Fibroblast of villous mesenchyme (primary cell): ENCODE measurements around the gene LRRC53. TPM values are rescaled to one million over a fixed set of nuclear protein-coding genes. Genes with fewer than 3 reads are reported as not detected.

Source experiments
- DNase-seq: peaks from one replicate; pipeline ENCODE4 v3.0.0-alpha.2; 2010; ENCODE audit warnings: low read depth
- H3K4me3 ChIP-seq: 2 replicates; pipeline ENCODE4 v1.5.1; 2011; ENCODE audit warnings: low read depth, mild to moderate bottlenecking, low read length
- CTCF ChIP-seq: IDR thresholded peaks from 2 replicates; pipeline ENCODE4 v1.5.1; 2012; ENCODE audit warnings: low read depth, mild to moderate bottlenecking, low read length; ENCODE audit not compliant: insufficient read depth
- total RNA-seq: library from RNA; depleted of rRNA; stranded (reverse); fragments of >200 nt; gene quantifications from 2 replicates; pipeline ENCODE4 v1.2.3, GENCODE V29; 2012

Gene LRRC53
- total RNA-seq, 1 donor: not detected

DNA sequence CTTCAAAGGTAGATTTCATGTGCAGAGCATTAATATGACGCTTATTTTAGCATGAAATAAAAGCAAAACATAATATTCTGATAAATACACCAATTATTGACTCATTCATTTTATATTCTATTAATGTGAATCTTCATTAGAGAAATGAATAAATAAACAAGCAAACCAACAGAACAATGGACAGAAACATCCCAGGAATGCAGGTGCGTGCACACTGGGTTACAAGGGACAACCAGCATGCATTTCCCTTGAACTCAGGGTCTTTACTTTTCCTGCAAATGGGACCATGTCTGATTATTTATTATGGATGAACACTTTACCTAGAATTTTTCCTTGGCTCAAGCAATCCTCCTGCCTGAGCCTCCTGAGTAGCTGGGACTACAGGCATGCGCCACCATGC lies 13.5 kb downstream of the LRRC53 start:
- TF ChIP-seq CTCF: no peak
- H3K4me3 ChIP-seq: no peak overlapping the region
- DNase-seq: no peak

DNA sequence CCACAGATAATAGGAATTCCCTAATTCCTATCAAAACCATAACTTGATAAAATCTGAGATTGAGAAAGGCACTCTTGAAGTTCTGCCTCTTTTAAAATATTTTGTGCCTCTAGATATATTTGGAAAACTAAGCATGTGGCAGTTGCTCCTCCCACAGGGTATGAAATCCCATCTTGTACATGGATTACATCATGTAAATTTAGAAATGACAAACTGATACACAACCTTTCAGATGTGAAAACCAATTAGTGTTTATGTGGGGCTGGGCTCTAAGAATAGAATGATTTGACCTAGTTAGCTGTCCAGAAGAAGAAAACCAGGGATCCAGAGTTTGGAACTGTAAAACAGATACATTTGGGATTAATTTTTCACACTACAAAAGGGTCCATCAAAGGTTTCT lies 15.7 kb downstream of the LRRC53 start:
- DNase-seq: no peak
- no peak for TF ChIP-seq CTCF
- H3K4me3 ChIP-seq: no peak overlapping the region

DNA sequence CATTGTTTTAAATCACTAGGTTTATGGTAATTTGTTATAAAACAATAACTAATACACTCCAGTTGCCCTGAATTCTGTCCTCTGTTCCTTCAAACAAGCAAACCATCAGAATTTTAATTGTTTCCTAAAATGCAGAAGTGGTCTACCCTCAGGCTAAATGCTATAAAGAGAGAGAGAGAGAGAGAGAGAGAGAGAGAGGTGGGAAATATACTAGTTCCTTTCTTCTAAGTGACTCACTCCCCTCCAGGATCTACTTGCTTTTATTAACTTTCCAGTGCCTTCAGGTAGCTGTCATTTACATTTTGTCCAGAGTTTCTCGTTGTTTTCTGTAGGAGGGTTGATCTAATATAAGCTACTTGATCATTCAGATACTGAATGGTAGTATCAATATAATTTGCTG lies 26.4 kb downstream of the LRRC53 start:
- TF ChIP-seq CTCF: no peak
- no peak for DNase-seq
- no peak overlapping the region for H3K4me3 ChIP-seq

DNA sequence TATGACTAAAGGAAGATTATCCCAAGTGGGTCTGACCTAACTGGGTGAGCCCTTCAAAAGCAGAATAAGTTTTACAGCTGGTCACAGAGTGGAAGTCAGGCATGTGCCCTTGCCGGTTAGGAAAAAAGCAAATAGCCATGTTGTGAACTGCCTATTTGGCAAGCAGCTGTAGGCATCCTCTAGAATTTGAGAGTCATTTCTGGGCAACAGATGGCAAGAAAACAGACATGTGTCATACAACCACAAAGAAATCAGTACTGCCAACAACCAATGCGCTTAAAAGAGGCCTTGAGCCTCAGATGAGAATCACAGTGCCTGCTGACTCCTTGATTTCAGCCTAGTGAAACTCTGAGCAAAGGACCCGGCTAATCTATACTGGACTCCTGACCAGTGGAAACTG lies 26.8 kb downstream of the LRRC53 start:
- TF ChIP-seq CTCF: no peak
- H3K4me3 ChIP-seq: no peak overlapping the region
- DNase-seq: no peak

DNA sequence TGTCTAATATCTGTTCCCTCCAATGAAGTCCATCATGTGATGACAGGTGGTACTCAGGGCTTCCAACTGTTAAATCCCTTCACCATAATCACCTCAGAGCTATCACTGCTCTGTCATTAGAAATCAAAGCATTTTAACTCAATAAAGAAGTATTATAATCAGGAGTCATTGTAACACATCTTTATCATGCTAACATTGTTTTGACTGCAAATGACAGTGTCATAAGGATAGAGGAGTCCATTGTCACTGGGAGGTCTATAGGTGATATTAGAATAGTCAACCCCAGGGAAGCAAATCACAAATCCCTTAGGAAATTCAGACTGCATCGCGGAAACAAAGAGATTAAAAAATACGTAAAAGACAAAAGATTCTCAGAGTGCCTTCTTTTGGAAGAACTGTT lies 30.8 kb downstream of the LRRC53 start:
- no peak for DNase-seq
- no peak for TF ChIP-seq CTCF
- H3K4me3 ChIP-seq: no peak overlapping the region

DNA sequence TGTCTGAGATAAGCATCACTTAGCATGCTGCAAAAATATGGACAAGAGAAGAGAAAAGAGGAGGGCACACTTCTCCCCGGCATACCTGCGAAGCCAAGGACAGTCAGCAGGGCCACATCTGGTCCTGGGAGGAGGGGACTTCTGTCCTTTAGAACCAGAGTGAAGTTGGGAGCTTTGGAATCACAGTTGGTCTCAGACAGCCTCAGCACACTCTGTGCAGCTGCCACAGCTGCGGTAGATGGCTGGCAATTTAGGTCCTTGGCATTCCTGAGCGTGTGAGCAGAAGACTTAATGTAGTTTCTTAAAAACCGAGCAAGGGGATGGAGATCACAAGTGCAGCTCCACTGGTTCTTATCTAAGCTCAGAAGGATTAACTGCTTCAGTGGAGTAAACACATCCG lies 32.3 kb downstream of the LRRC53 start:
- no peak for DNase-seq
- no peak for TF ChIP-seq CTCF

DNA sequence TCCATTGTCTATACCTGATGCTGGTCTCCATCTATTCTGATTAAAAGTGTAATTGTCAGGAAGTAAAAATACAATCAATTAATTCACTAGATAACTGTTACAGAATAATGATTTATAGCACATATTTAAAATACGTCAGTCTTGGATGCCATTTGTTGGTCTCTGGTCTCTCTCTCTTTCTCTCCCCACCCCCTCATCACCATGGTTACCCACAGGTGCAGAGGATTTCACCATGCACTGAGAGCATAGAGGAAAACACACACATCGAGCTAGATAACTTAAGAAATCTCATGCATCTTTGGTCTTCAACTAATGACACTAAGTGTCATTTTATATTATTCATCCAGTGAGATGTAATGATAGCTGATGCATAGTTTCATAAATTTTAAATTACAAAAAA lies 33.4 kb downstream of the LRRC53 start:
- H3K4me3 ChIP-seq: no peak overlapping the region
- TF ChIP-seq CTCF: no peak

More for the DNA sequence above, 32.3 kb downstream of the LRRC53 start:
- no peak overlapping the region for H3K4me3 ChIP-seq

More for the DNA sequence above, 33.4 kb downstream of the LRRC53 start:
- DNase-seq: no peak
